Mesenchymal stem cell (in vitro differentiated cells and primary cell): Measurements from ENCODE around the gene HAGHL.

Experiments used
- DNase-seq: peaks from one replicate; pipeline ENCODE4 v3.0.0-alpha.2; 2013
- H2AFZ ChIP-seq: one replicate; pipeline ENCODE4 v1.6.1; 2013; ENCODE audit warnings: low read depth, mild to moderate bottlenecking, control low read depth, inconsistent platforms, low read length, moderate library complexity
- H2AK5ac ChIP-seq: 2 replicates; pipeline ENCODE4 v1.6.1; 2013; ENCODE audit warnings: low read length, moderate library complexity, mild to moderate bottlenecking, inconsistent platforms; ENCODE audit not compliant: severe bottlenecking
- H2BK120ac ChIP-seq: one replicate; pipeline ENCODE4 v1.6.1; 2013; ENCODE audit warnings: low read depth, mild to moderate bottlenecking, inconsistent platforms, low read length, moderate library complexity
- H2BK12ac ChIP-seq, 2 experiments: one replicate each; pipeline ENCODE4 v1.6.1; 2013; ENCODE audit warnings: inconsistent platforms in 2 of 2, low read length in 2 of 2, mild to moderate bottlenecking in 2 of 2, moderate library complexity in 2 of 2, control low read depth in 1 of 2
- H2BK15ac ChIP-seq: one replicate; pipeline ENCODE4 v1.6.1; 2013; ENCODE audit warnings: mild to moderate bottlenecking, low read depth, inconsistent platforms; ENCODE audit not compliant: poor library complexity, severe bottlenecking
- H2BK5ac ChIP-seq: 2 replicates; pipeline ENCODE4 v1.6.1; 2013; ENCODE audit warnings: low read depth, mild to moderate bottlenecking, low read length, control low read depth, inconsistent platforms; ENCODE audit not compliant: poor library complexity, severe bottlenecking
- H3K14ac ChIP-seq, 2 experiments: one replicate each; pipeline ENCODE4 v1.6.1; 2013; ENCODE audit warnings: inconsistent platforms in 2 of 2, low read length in 2 of 2, control low read depth in 1 of 2, mild to moderate bottlenecking in 1 of 2, moderate library complexity in 1 of 2
- H3K18ac ChIP-seq, 2 experiments: one replicate each; pipeline ENCODE4 v1.6.1; 2013; ENCODE audit warnings: inconsistent platforms in 2 of 2, low read length in 2 of 2, control low read depth in 1 of 2, low read depth in 1 of 2, mild to moderate bottlenecking in 1 of 2
- H3K23ac ChIP-seq, 2 experiments: one replicate each; pipeline ENCODE4 v1.6.1; 2013; ENCODE audit warnings: inconsistent platforms in 2 of 2, low read length in 2 of 2, mild to moderate bottlenecking in 2 of 2, moderate library complexity in 2 of 2, control low read depth in 1 of 2
- H3K27ac ChIP-seq: 2 replicates; pipeline ENCODE4 v1.5.1; 2013; ENCODE audit warnings: mild to moderate bottlenecking, moderate library complexity, low read length, control low read depth, inconsistent platforms; ENCODE audit not compliant: poor library complexity, severe bottlenecking
- H3K27me3 ChIP-seq, 2 experiments: 2 replicates each; pipeline versions ENCODE4 v1.6.1 to v1.7.0; 2013; ENCODE audit warnings: low read length in 2 of 2, mild to moderate bottlenecking in 2 of 2, moderate library complexity in 2 of 2, control low read depth in 1 of 2, inconsistent platforms in 1 of 2; ENCODE audit not compliant: control insufficient read depth in 1 of 2, insufficient read depth in 1 of 2
- H3K36me3 ChIP-seq, 2 experiments: 2 replicates each; pipeline versions ENCODE4 v1.6.1 to v1.7.0; 2013; ENCODE audit warnings: low read length in 2 of 2, control low read depth in 1 of 2, inconsistent platforms in 1 of 2, low read depth in 1 of 2, mild to moderate bottlenecking in 1 of 2; ENCODE audit not compliant: insufficient read depth in 2 of 2, control insufficient read depth in 1 of 2
- H3K4ac ChIP-seq, 2 experiments: one replicate each; pipeline ENCODE4 v1.6.1; 2013; ENCODE audit warnings: inconsistent platforms in 2 of 2, low read length in 2 of 2, mild to moderate bottlenecking in 2 of 2, moderate library complexity in 2 of 2, control low read depth in 1 of 2, low read depth in 1 of 2
- H3K4me1 ChIP-seq: 2 replicates; pipeline ENCODE4 v1.6.1; 2013; ENCODE audit warnings: low read depth, low read length, control low read depth; ENCODE audit not compliant: control insufficient read depth, insufficient read depth
- H3K4me2 ChIP-seq: 2 replicates; pipeline ENCODE4 v1.6.1; 2013; ENCODE audit warnings: low read length, mild to moderate bottlenecking, inconsistent platforms; ENCODE audit not compliant: poor library complexity, severe bottlenecking
- H3K4me3 ChIP-seq, 2 experiments: 2 replicates each; pipeline versions ENCODE4 v1.5.1 to v1.7.0; 2013; ENCODE audit warnings: low read length in 2 of 2, mild to moderate bottlenecking in 2 of 2, control low read depth in 1 of 2, low read depth in 1 of 2; ENCODE audit not compliant: insufficient read depth in 1 of 2
- H3K79me1 ChIP-seq: replicated peaks from 2 replicates; pipeline ENCODE4 v1.6.1; 2013; ENCODE audit warnings: mild to moderate bottlenecking, control low read depth, low read length, inconsistent platforms; ENCODE audit not compliant: poor library complexity, severe bottlenecking
- H3K9ac ChIP-seq: 2 replicates; pipeline ENCODE4 v1.7.0; 2013; ENCODE audit warnings: mild to moderate bottlenecking, low read length, moderate library complexity
- H3K9me3 ChIP-seq: 2 replicates; pipeline ENCODE4 v1.7.0; 2013; ENCODE audit warnings: mild to moderate bottlenecking, low read length; ENCODE audit not compliant: control insufficient read depth
- H4K8ac ChIP-seq: one replicate; pipeline ENCODE4 v1.6.1; 2013; ENCODE audit warnings: inconsistent platforms, mild to moderate bottlenecking, low read length, moderate library complexity
- H4K91ac ChIP-seq: one replicate; pipeline ENCODE4 v1.6.1; 2013; ENCODE audit warnings: mild to moderate bottlenecking, low read length, inconsistent platforms
- WGBS: methylation state at CpG from one replicate; pipeline ENCODE4 v1.1.7; 2013; ENCODE audit warnings: mixed read lengths; 5-methylcytosine and 5-hydroxymethylcytosine counted together

The HAGHL gene

DNA sequence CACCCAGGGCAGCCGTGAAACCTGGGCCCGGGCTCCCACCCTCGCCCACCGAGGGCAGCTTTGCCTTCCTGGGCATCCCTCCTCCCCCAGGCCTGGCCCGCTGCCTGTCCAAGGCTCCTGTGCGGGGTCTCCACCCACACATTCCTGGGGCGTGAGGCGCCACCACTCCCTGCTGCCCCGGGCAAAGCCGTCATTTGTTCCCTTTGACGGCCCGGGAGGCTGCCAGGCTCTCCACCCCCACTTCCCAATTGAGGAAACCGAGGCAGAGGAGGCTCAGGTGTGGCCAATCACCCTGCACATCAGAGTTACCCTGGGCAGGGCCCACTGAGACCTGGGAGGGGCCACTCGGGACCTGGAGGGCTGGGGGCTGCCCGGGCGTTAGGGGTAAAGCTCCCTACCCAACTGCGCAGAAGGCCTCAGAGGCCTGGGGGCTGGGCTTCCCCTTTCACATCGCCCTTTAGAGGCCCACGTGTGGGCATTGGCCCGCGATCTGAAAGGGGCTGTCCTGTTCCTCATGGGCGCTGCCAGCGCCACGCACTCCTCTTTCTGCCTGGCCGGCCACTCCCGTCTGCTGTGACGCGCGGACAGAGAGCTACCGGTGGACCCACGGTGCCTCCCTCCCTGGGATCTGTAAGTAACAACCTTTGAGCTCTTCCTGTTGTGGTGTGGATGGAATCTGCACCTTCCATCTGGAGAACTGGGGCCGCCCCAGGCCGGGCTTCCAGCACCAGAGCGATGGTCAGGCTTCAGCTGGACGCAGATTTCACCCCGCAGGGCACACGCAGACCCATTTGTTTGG, 33.8 kb downstream of the HAGHL start, which contains the start of gene MSLN:
Gene MSLN, plus strand, starts transcription at position 190 of the 799 bp plus-strand sequence. CDS start 1,947 bp downstream, outside the sequence.
- H3K14ac ChIP-seq, result no peak within 1 kb of the TSS
- H3K36me3 ChIP-seq, result no peaks in the 10 kb centered on the region
- H4K8ac ChIP-seq, result no peak within 1 kb of the TSS
- no peak within 1 kb of the TSS for H3K27ac ChIP-seq
- H3K27me3 ChIP-seq, result peaks cover 5 to 38% of the 10 kb centered on the region in 2 experiments
- no peak within 1 kb of the TSS for H2AK5ac ChIP-seq
- no peak for DNase-seq
- no peak within 1 kb of the TSS for H3K9ac ChIP-seq
- H2BK120ac ChIP-seq, result no peak within 1 kb of the TSS
- H2BK5ac ChIP-seq, result no peak within 1 kb of the TSS
- H3K4ac ChIP-seq, result no peak within 1 kb of the TSS
- peaks cover 13% of the 10 kb centered on the region for H3K4me1 ChIP-seq
- H3K18ac ChIP-seq, result no peak within 1 kb of the TSS
- H2AFZ ChIP-seq, result no peak within 1 kb of the TSS
- H3K9me3 ChIP-seq, result peaks cover 5% of the 10 kb centered on the region
- WGBS, result 87% methylated on average over 37 of the region's 37 CpGs
- no peak within 1 kb of the TSS for H3K4me3 ChIP-seq
- H3K79me1 ChIP-seq, result no peaks in the 10 kb centered on the region
- no peak within 1 kb of the TSS for H3K4me2 ChIP-seq
- no peak within 1 kb of the TSS for H2BK12ac ChIP-seq
- H3K23ac ChIP-seq, result no peak within 1 kb of the TSS
- H2BK15ac ChIP-seq, result no peak within 1 kb of the TSS
- no peak within 1 kb of the TSS for H4K91ac ChIP-seq

DNA sequence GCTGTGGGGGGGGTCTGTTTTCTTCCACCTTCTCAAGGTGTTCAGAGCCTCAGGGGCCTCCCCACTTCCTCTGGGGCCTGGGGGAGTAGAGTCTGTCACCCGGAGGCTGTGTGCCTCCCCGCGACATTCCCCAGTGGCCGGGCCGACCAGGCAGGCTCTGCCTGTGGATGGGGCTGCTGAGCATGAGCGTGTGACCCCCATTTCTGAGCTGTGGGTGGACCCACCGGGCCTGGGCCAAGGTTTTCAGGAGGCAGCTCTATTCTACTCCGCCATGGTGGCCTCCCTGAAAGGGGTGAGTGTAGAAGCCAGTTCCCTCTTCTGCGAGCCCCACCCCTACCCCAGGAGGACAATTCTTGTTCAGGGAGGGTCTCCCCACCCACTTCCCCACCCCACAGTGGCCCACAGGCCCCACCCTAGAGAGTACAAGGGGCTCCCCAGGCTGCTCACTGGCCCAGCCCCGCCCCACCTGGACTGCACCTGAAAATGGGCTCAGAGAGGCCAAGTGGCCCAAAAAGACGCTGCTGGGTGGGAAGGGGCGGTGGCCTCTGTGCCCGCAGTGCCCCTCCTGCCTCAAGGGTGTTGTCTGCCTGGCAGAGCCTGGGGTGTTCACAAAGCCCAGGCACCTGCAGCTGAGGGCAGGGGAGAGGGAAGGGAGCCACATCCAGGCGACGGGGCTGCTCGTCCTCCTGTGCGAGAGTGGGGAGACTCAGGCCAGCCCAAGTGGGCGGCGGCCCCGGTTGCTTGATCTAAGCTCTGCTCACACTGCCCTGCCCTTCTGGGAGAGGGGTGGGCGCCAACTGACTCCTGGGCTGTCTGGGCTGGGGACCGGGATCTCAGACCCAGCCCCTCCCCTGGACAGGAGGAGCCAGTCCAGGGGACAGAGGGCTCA, 35.0 kb downstream of the HAGHL start:
- 82% methylated on average over 21 of the region's 22 CpGs for WGBS
- no peak for DNase-seq
- no peak overlapping the region for H2BK15ac ChIP-seq

DNA sequence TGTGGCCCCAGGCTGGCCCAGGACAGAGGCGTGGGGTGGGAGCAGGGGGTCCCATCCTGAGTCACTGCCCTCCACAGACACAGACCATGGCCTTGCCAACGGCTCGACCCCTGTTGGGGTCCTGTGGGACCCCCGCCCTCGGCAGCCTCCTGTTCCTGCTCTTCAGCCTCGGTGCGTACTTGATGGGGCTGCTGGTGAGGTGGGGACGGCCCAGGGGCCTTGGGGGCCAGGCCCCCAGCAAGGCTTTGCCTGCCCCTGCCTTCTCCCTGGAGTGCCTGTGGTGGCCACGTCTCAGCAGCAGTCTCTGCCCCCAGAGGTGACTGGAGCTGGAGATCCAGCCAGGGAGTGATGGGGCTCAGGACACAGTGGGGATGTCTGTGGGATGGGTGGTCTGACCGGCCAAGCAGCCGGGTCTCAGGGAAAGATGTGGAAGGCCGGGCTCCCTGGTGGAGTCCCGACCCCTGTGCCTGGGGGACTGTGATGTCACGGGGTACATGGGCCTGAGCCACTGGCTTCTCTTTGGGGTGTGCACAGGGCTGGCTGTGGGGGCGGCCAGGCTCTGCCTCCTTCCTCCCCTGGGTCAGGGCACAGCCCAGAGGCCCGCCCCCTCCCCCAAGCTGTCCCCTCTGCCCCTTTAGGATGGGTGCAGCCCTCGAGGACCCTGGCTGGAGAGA, 35.8 kb downstream of the HAGHL start:
- Histone ChIP-seq H3K4ac (no peak overlapping the region), H2AK5ac (no peak overlapping the region), H3K36me3 (no peaks in the 10 kb centered on the region), H2BK120ac (no peak overlapping the region), H2BK12ac (no peak overlapping the region), H3K18ac (no peak overlapping the region), H4K8ac (no peak overlapping the region), H2AFZ (no peak overlapping the region), H4K91ac (no peak overlapping the region), H3K4me3 (no peak overlapping the region), H2BK15ac (no peak overlapping the region), H3K14ac (no peak overlapping the region), H3K23ac (no peak overlapping the region), H3K4me1 (peaks cover 13% of the 10 kb centered on the region), H2BK5ac (no peak overlapping the region), H3K9ac (no peak overlapping the region), H3K27ac (no peak overlapping the region), H3K27me3 (peaks cover 0 to 39% of the 10 kb centered on the region in 2 experiments), H3K9me3 (no peaks in the 10 kb centered on the region), H3K79me1 (no peaks in the 10 kb centered on the region), H3K4me2 (no peak overlapping the region)
- DNase-seq, result no peak
- WGBS, result 75% methylated on average over 14 of the region's 17 CpGs

More for the DNA sequence above, 35.0 kb downstream of the HAGHL start:
- Histone ChIP-seq H2AK5ac (no peak overlapping the region), H3K9ac (no peak overlapping the region), H4K8ac (peak overlapping the region; percentile 8), H3K23ac (no peak overlapping the region), H3K4me3 (no peak overlapping the region), H2BK120ac (no peak overlapping the region), H3K18ac (no peak overlapping the region), H3K27me3 (peaks cover 0 to 39% of the 10 kb centered on the region in 2 experiments), H4K91ac (no peak overlapping the region), H2AFZ (no peak overlapping the region), H3K4me2 (no peak overlapping the region), H2BK12ac (no peak overlapping the region), H3K4ac (no peak overlapping the region), H3K4me1 (peaks cover 13% of the 10 kb centered on the region), H3K79me1 (no peaks in the 10 kb centered on the region), H3K27ac (no peak overlapping the region), H3K36me3 (no peaks in the 10 kb centered on the region), H3K9me3 (no peaks in the 10 kb centered on the region), H3K14ac (no peak overlapping the region), H2BK5ac (no peak overlapping the region)
